PC-3 (cell line): ENCODE measurements around the gene HSD17B10. TPM values are rescaled to one million over a fixed set of nuclear protein-coding genes. Genes with fewer than 3 reads are reported as not detected.

Experiments used
- ATAC-seq: fragments of 200-7000 bp; cut with Tn5 transposase; 2 replicates; pipeline ENCODE4 v1.9.1; 2020; ENCODE audit warnings: mild to moderate bottlenecking, moderate library complexity
- BruUV-seq: library from RNA; stranded (reverse); fragments of 400-500 nt; replicated peaks from 2 replicates; lab custom pipeline; 2021; lab: Mats Ljungman, UMichigan
- CTCF ChIA-PET: fragments of 300-600 bp; sonication (Branson Sonifier 250); formaldehyde crosslinking; loops from one replicate; lab custom pipeline; 2022; ENCODE audit warnings: antibody characterized with exemption; lab: Charles Lee
- POLR2A ChIA-PET: fragments of 300-600 bp; sonication (Branson Sonifier 250); formaldehyde crosslinking; loops from one replicate; lab custom pipeline; 2022; ENCODE audit warnings: antibody characterized with exemption; ENCODE audit not compliant: unreplicated experiment; lab: Charles Lee
- DNase-seq: peaks from one replicate; pipeline ENCODE4 v3.0.0-alpha.2; 2015
- H2AFZ ChIP-seq: fragments of 300-600 bp; sonication (generic); 2 replicates; pipeline ENCODE4 v1.6.0; 2016; ENCODE audit warnings: antibody characterized with exemption, low read length
- H3F3A ChIP-seq: fragments of 300-600 bp; sonication (generic); one replicate; pipeline ENCODE4 v1.6.0; 2017; ENCODE audit warnings: antibody characterized with exemption, low read length, control low read depth, mild to moderate bottlenecking; ENCODE audit not compliant: unreplicated experiment
- H3K27ac ChIP-seq: fragments of 300-600 bp; sonication (generic); 2 replicates; pipeline ENCODE4 v1.5.1; 2016; ENCODE audit warnings: mild to moderate bottlenecking, low read length
- H3K27me3 ChIP-seq: fragments of 300-600 bp; sonication (generic); 2 replicates; pipeline ENCODE4 v1.6.1; 2016; ENCODE audit warnings: low read length, mixed read lengths
- H3K36me3 ChIP-seq: fragments of 300-600 bp; sonication (generic); 2 replicates; pipeline ENCODE4 v1.6.1; 2016; ENCODE audit warnings: low read depth, mixed run types, low read length, mixed read lengths
- H3K4me1 ChIP-seq: fragments of 300-600 bp; sonication (generic); 2 replicates; pipeline ENCODE4 v1.5.1; 2016; ENCODE audit warnings: low read length; ENCODE audit not compliant: insufficient read depth
- H3K4me2 ChIP-seq: fragments of 300-600 bp; sonication (generic); 2 replicates; pipeline ENCODE4 v1.6.0; 2016; ENCODE audit warnings: low read length
- H3K4me3 ChIP-seq: fragments of 300-600 bp; sonication (generic); 2 replicates; pipeline ENCODE4 v1.5.1; 2016; ENCODE audit warnings: mild to moderate bottlenecking, low read length, mixed read lengths
- H3K79me2 ChIP-seq: fragments of 300-600 bp; sonication (generic); 2 replicates; pipeline ENCODE4 v1.6.1; 2017; ENCODE audit warnings: low read length, mixed read lengths
- H3K9ac ChIP-seq: fragments of 300-600 bp; sonication (generic); 2 replicates; pipeline ENCODE4 v1.6.0; 2016; ENCODE audit warnings: mild to moderate bottlenecking, low read length
- H3K9me2 ChIP-seq: fragments of 300-600 bp; sonication (generic); replicated peaks from 2 replicates; pipeline ENCODE4 v1.6.1; 2016; ENCODE audit warnings: mixed run types, low read length, mixed read lengths
- H3K9me3 ChIP-seq: fragments of 300-600 bp; sonication (generic); 2 replicates; pipeline ENCODE4 v1.6.1; 2016; ENCODE audit warnings: low read length, mixed read lengths
- H4K20me1 ChIP-seq: fragments of 300-600 bp; sonication (generic); 2 replicates; pipeline ENCODE4 v1.6.1; 2016; ENCODE audit warnings: low read length, mixed read lengths
- EZH2 ChIP-seq: fragments of 300-600 bp; sonication (generic); IDR thresholded peaks from one replicate; pipeline ENCODE4 v1.6.1; 2017; ENCODE audit warnings: antibody characterized with exemption, mild to moderate bottlenecking, low read length; ENCODE audit not compliant: unreplicated experiment
- EZH2phosphoT487 ChIP-seq: fragments of 300-600 bp; sonication (generic); IDR thresholded peaks from 2 replicates; pipeline ENCODE4 v1.6.1; 2018; ENCODE audit warnings: mild to moderate bottlenecking, antibody characterized with exemption, low read length, borderline replicate concordance
- intact Hi-C: fragments of 100-400 bp; cut with micrococcal nuclease; formaldehyde crosslinking; loops from 2 replicates; pipeline ENCODE4 v1.9.0; 2023
- total RNA-seq: library from RNA; depleted of rRNA; stranded (reverse); fragments of >200 nt; gene quantifications from 2 replicates; pipeline ENCODE4 v1.2.3, GENCODE V29; 2014
- TF ChIP-seq, protein P1 (sequence below): fragments of 300-600 bp; sonication (generic); conservative IDR thresholded peaks from 2 replicates; pipeline ENCODE4 v1.5.1; 2017; ENCODE audit warnings: antibody characterized with exemption, low read depth, mild to moderate bottlenecking, low read length

Gene HSD17B10
- total RNA-seq, 1 experiment from 2014 or later = 181 TPM

DNA sequence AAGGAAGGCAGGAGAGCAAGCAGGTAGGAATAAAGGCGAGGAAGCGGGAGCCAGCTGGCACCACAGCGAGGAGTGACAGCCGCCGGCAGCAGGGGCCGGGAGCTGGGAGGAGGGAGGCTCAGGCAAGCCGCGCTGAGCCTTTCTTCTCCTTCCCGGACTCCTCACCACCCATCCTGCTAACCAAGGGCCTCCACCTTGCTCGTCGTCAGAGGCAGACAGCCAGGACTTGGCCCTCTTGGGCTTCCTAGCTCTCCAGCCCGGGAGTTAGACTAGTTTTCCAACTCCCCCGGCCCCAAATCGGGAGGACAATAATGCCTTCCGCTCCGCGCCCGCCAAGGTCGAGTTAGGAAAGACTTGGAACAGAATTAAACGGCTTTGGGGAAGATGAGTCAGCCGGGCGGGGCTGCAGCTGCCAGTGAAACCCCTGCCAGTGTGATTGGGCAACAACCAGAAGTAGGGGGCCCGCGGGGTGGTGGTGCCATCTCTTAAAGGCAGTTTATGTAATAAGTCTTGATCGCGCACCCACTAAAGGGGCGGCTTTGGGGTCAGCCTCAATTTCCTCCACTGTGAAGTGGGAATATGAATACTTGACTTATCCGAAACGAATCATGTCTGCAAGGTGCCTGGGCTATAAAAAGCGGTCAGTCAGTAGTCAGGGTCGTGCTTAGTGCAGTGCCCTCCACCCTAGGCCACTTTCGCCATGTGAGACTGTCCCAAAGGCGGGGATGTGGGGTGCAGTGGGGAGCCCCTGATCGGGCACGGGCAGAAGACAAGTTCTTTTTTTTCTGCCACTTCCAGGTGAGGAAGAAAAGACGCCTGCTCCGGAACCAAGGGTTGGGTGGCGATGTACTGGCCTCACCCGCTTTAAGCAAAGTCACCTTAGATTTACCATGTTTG, 6.7 kb upstream of the HSD17B10 start:
- Histone ChIP-seq H3K9ac (peak overlapping the region; percentile 76), H3K9me3 (no peaks in the 10 kb centered on the region), H4K20me1 (no peaks in the 10 kb centered on the region), H3K4me2 (peak overlapping the region; percentile 97), H3K27ac (peak overlapping the region; percentile 82), H2AFZ (peak overlapping the region; percentile 92), H3K79me2 (no peaks in the 10 kb centered on the region), H3K9me2 (no peaks in the 10 kb centered on the region), H3K4me3 (peak overlapping the region; percentile 68), H3K4me1 (peaks cover 12% of the 10 kb centered on the region), H3K36me3 (no peaks in the 10 kb centered on the region), H3F3A (no peaks in the 10 kb centered on the region), H3K27me3 (no peaks in the 10 kb centered on the region)
- CTCF ChIA-PET = interaction anchor here (0.5 to 0.6 kb wide), 2 partner anchors 39 to 114 kb away, joined by 3 to 6 read pairs; no protein-coding TSS in a partner anchor
- TF ChIP-seq EZH2phosphoT487 (no peak), EZH2 (no peak)
- TF ChIP-seq, protein P1, sequence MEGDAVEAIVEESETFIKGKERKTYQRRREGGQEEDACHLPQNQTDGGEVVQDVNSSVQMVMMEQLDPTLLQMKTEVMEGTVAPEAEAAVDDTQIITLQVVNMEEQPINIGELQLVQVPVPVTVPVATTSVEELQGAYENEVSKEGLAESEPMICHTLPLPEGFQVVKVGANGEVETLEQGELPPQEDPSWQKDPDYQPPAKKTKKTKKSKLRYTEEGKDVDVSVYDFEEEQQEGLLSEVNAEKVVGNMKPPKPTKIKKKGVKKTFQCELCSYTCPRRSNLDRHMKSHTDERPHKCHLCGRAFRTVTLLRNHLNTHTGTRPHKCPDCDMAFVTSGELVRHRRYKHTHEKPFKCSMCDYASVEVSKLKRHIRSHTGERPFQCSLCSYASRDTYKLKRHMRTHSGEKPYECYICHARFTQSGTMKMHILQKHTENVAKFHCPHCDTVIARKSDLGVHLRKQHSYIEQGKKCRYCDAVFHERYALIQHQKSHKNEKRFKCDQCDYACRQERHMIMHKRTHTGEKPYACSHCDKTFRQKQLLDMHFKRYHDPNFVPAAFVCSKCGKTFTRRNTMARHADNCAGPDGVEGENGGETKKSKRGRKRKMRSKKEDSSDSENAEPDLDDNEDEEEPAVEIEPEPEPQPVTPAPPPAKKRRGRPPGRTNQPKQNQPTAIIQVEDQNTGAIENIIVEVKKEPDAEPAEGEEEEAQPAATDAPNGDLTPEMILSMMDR = no peak
- intact Hi-C loops = loop anchor here (2.0 kb wide), 1 partner anchor 18 kb away; the partner anchor contains the start of genes RIBC1 and SMC1A
- POLR2A ChIA-PET = no interaction called here
- peak; percentile 55 for ATAC-seq
- peak; percentile 72 for DNase-seq
- no TSS peak for BruUV-seq

DNA sequence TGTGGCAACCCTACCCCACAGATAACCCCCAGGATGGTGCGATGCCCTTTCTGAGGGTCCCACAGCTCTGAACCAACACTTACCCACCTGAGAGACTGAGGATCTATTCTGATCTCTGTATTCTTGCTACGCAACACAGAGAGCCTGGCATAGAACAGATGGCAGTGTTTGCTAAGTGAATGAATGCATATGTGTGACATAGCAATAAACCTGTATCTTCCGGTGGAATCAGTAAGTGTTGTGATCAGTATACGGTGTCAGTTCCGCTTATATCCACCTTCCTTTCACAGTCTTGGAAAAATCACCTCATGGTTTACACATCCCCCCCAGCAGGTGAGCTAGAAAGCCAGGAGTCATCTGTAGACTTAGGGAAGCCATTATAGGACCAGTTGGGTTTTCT, 5.9 kb upstream of the HSD17B10 start:
- Histone ChIP-seq H3K9me2 (no peaks in the 10 kb centered on the region), H3K27ac (peak overlapping the region; percentile 82), H3K79me2 (no peaks in the 10 kb centered on the region), H4K20me1 (no peaks in the 10 kb centered on the region), H3K9ac (peak overlapping the region; percentile 76), H3F3A (no peaks in the 10 kb centered on the region), H3K9me3 (no peaks in the 10 kb centered on the region), H3K27me3 (no peaks in the 10 kb centered on the region), H3K4me2 (peak overlapping the region; percentile 97), H3K4me3 (peak overlapping the region; percentile 68), H2AFZ (peak overlapping the region; percentile 92), H3K4me1 (peaks cover 12% of the 10 kb centered on the region), H3K36me3 (no peaks in the 10 kb centered on the region)
- ATAC-seq = peak; percentile 43
- CTCF ChIA-PET = no interaction called here
- peak; percentile 48 for DNase-seq
- intact Hi-C loops = loop anchor here (2.0 kb wide), 1 partner anchor 17 kb away; the partner anchor contains the start of genes RIBC1 and SMC1A
- BruUV-seq = no TSS peak
- TF ChIP-seq EZH2 = no peak
- TF ChIP-seq, protein P1 = no peak
- no peak for TF ChIP-seq EZH2phosphoT487
- POLR2A ChIA-PET = interaction anchor here (1.3 kb wide), 1 partner anchor 18 kb away, joined by 3 read pairs; the partner anchor contains the start of gene SMC1A
